Measurements from ENCODE around the gene TJP1.
"Not testable (repeated sequence)": the region's sequence is repeated elsewhere in the genome, so short reads cannot be mapped to it uniquely, and the experiment has no call there.

Gene TJP1

DNA sequence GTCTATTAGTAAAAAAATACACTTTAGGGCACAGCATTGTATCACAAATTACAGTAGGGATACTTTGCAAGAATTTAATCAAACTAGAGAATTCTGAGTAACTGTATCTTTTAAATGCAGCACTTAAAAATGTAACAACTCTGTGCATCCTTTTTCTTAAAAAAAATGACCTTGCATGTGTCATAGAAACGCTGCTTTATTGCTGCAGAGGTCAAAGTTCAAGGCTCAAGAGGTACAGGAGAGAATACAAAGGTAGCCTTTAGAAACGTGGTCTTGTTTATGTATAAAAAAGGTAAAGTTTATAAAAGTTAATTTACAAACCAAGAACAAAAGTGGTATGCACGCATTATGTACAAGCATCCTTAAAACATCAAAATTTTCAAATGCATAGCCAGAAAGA is 122.0 kb downstream of the TJP1 start:
- TF ChIP-seq, protein P1, sequence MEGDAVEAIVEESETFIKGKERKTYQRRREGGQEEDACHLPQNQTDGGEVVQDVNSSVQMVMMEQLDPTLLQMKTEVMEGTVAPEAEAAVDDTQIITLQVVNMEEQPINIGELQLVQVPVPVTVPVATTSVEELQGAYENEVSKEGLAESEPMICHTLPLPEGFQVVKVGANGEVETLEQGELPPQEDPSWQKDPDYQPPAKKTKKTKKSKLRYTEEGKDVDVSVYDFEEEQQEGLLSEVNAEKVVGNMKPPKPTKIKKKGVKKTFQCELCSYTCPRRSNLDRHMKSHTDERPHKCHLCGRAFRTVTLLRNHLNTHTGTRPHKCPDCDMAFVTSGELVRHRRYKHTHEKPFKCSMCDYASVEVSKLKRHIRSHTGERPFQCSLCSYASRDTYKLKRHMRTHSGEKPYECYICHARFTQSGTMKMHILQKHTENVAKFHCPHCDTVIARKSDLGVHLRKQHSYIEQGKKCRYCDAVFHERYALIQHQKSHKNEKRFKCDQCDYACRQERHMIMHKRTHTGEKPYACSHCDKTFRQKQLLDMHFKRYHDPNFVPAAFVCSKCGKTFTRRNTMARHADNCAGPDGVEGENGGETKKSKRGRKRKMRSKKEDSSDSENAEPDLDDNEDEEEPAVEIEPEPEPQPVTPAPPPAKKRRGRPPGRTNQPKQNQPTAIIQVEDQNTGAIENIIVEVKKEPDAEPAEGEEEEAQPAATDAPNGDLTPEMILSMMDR (IDR thresholded peaks at IDR 0.05; ENCODE audit: low read depth, low read length), result no peak
- no peak overlapping the region for H3K4me3 ChIP-seq (ENCODE audit: low read depth, low read length)

DNA sequence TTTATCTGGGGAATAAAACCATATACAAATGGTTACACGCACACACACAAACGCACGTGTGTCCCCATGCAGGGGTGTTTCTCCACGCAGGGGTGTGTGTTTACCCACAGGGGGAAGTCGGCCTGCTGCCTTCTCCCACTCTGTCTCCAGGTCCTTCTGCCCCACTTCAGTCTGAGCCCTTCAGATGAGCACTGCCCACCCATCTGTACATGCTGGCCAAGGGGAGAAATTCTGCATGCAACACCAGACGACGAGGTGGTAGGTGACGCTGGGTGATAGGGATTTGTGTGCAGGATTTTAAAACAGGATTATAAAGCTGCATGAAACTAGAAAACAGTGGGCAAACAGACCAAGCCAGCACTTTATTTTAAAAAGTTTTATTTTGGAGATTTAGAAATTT is 122.5 kb downstream of the TJP1 start:
- no peak overlapping the region for H3K4me3 ChIP-seq (ENCODE audit: low read depth, low read length)
- TF ChIP-seq, protein P1 (IDR thresholded peaks at IDR 0.05; ENCODE audit: low read depth, low read length), result no peak

DNA sequence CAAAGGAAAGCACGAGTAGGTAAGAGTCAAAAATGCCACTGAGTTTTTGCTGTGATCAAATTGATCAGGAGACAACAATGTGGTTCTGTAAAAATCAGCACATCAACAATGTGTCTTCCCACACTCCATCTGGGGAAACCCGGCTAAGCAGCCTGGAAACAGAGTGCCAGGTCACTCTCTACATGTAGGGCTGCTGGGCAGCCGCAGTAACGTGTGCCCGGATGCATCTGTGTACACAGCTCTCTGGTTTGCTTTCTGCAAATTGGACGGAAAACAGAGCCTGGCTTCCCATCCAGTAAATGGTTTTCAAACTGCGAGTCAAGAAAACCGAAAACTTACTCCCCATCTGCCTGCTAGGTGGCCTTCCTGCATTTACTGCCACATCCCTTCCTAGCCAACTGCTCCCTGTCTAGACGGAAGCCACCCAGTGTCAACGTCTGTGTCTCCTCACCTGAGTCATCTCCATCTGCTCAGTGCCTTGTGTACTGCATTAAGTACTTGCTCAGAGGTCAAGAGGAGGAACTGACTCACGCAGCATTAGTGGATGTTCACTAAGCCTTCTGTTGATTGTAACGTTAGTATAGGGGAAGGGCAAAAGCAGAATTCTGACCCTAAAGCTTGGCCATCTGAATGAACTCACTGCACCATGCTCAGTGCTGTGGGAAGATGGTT is 124.1 kb downstream of the TJP1 start:
- TF ChIP-seq, protein P1 (IDR thresholded peaks at IDR 0.05; ENCODE audit: low read depth, low read length), result no peak
- H3K4me3 ChIP-seq (ENCODE audit: low read depth, low read length), result no peak overlapping the region

DNA sequence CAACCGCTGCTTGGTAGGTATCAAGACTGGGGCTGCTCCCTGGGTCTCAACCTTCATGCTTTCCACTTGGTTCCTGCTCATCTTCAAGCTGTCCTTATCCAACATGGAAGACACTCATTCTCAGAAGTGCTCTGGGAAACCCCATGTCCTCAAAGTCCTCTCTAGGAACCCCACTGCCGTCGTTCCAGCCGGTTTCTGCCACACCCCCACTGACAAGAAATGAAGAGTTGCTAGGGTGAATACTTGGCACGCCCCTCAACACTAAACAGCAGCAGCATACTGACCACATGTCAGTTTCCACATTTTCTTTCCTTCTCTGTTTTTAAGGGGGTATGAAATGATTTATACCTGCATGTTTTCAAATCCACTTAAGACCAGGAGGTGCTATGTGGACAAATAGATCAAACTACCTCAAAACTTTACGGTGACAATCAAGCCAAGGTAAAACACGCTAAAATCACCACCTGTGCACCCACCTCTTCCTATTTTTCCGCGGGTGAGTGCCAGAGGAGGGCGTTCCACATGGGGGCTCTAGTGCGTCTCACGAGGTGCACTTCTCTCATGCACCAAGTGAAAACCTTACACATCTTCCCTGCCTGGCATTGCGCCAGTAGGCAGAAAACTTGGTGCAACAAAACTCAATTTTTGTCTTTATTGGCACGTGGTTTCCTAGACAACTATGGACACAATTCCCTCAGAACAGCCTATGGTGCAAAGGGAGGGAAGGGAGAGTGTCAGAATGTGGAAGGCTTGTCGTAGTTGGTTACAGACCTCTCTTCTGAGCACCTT is 125.1 kb downstream of the TJP1 start:
- no peak overlapping the region for H3K4me3 ChIP-seq (ENCODE audit: low read depth, low read length)
- TF ChIP-seq, protein P1 (IDR thresholded peaks at IDR 0.05; ENCODE audit: low read depth, low read length), result no peak

DNA sequence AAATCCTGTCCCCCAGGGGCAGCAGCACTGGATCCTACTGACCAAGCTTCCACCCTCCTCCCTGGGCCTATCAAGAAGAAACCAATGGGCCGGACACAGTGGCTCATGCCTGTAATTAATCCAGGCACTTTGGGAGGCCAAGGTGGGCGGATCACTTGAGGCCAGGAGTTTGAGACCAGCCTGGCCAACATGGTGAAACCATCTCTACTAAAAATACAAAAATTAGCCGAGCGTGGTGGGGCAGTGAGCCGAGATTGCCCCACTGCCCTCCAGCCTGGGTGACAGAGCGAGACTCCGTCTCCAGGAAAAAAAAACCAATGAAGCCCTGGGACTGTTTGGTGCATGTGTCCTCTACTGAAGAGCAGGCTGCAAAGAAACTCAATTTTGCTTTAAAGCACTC is 125.8 kb downstream of the TJP1 start:
- not testable (repeated sequence) for H3K4me3 ChIP-seq (ENCODE audit: low read depth, low read length)

DNA sequence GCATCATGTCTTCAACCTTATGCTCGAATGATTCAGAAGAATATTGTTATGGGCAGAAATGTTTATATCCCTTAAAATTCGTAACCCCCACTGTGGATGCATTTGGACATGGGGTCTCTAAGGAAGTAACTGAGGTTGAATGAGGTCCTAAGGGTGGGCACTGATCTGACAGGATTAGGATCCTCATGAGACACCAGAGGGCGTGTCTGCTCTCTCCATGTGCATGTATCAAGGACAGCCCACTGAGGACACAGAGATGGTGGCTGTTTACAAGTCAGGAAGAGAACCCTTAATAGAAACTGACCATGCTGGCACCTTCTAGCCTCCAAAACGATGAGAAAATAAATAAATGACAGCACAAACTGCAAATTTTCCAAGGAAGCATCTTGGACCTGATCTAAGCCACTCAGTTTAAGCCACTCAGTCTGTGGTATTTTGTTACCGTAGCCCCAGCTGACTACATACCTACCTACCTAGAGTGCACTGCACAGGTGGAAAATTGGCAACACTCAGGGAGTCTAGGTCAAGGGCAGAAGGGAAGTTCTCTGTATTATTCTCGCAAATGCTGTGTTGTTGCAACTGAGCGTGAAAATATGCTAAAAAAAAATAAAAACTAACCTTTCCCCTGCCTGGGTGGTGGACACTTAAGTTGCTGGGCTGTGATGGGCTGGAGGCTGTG is 126.6 kb downstream of the TJP1 start:
- no peak overlapping the region for H3K4me3 ChIP-seq (ENCODE audit: low read depth, low read length)
- TF ChIP-seq, protein P1 (IDR thresholded peaks at IDR 0.05; ENCODE audit: low read depth, low read length), result no peak

DNA sequence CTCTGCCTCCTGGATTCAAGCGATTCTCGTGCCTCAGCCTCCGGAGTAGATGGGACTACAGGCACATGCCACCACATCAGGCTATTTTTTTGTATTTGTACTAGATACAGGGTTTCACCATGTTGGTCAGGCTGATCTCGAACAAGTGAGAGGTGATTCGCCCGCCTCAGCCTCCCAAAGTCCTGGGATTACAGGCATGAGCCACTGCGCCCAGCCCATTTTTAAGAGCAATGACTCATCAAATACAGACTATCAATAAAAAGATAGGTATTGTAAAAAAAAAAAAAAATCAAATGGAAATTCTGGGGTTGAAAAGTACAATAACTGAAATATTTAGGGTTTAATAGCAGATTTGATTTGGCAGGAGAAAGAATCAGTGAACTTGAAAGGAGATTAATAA is 129.0 kb downstream of the TJP1 start:
- TF ChIP-seq, protein P1 (IDR thresholded peaks at IDR 0.05; ENCODE audit: low read depth, low read length), result no peak
- no peak overlapping the region for H3K4me3 ChIP-seq (ENCODE audit: low read depth, low read length)

Data from WI38 (cell line).